Heart left ventricle (tissue), 13 donors: ENCODE results near the gene RAD50.

Experiments used
- CTCF ChIP-seq, 12 donors: fragments of 200-600 bp; sonication (generic) in 4 of 12; IDR thresholded peaks; one replicate each; pipeline versions ENCODE4 v1.5.0 to v1.8.0; 2018 to 2022; ENCODE audit warnings: antibody characterized with exemption in 12 of 12, mild to moderate bottlenecking in 5 of 12
- POLR2A ChIP-seq, 2 donors: fragments of 450-650 bp; IDR thresholded peaks; one replicate each; pipeline ENCODE4 v1.6.1; 2017; ENCODE audit warnings: antibody characterized with exemption in 2 of 2, mild to moderate bottlenecking in 2 of 2, moderate library complexity in 2 of 2
- donor health status: ischemic (EF 13 %, LVEDD 7.1; RV severe dilation, severe dysfunction).
- donor health status: DM: no; HTN: yes; CAD: no.
- donor health status: DM: no; HTN: no; CAD: no.
- donor health status: ischemic (EF 25% LVEDD 6.9; RV normal size, moderate dysfunction).
- donor health status: ischemic (EF 25% LVEDD 5.7; RV mildly dilated, moderate dysfunction).
- donor health status: ischemic (EF 35%, LVEDD 5.7; RV mildly dilated, moderate dysfunction).
- donor health status: nonischemic (EF 11% LVEDD 7.7; RV severe dilation, severe dysfunction).
- donor health status: DM: yes; HTN: yes; CAD: no.
- donor health status: PGD.
- donor health status: ischemic (EF 29% LVEDD 5.4; RV normal size, mild dysfunction).
- donor health status: nonischemic (EF 23%, LVEDD 6.1; RV moderate dilation, normal function).

- TF ChIP-seq CTCF (IDR thresholded peaks at IDR 0.05) (no peak), POLR2A (IDR thresholded peaks at IDR 0.05) (no peak)
Observed at GRCh38 chr5:132540149-132540548, 16.6 kb upstream of the RAD50 start.
